GM18517 (cell line): ENCODE data around the gene NPHP3.
"Not testable (repeated sequence)": the region's sequence is repeated elsewhere in the genome, so short reads cannot be mapped to it uniquely, and the experiment has no call there.

ENCODE experiments used
- ATAC-seq: cut with Tn5 transposase; IDR thresholded peaks from one replicate; pipeline ENCODE4 v1.9.1; 2021; ENCODE audit warnings: mild to moderate bottlenecking, moderate library complexity; ENCODE audit not compliant: unreplicated experiment

NPHP3 gene

DNA sequence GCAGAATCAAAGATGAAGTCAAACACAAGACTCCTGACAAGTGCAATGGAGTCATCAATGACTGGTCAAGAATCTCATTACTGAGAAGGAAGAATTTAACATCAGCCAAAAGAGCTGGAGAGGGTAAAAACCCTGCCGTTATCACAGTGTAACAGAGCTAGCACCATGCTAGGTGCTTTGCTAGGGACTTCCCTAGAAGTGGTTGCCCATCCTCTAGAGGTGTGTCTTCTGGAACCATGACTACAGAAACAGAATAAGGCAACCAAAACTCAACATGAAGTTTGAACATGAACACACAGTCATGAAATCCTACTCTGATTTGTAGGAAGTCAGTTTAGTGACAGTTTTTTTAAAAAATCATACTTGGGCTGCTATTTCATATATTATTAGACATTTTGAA is 72.1 kb downstream of the NPHP3 start:
- no peak for ATAC-seq

DNA sequence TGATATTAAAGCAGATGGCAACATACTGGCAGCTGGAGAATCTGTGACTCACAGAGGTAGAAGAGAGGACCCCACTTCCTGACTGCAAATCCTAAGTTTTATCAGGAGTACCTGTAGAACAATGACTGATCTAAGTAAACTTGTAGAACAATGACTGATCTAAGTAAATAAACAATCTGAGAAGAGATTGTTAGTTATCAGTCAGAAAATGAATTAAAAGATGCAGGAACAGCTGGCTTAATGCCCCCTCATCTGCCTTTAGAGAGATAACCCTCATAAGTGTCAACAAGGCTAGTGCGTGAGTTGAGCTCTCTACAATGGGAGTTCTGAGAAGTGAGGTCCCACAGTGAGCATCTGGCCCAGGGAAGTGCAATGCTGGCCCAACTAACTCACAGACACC is 77.2 kb downstream of the NPHP3 start:
- no peak for ATAC-seq

DNA sequence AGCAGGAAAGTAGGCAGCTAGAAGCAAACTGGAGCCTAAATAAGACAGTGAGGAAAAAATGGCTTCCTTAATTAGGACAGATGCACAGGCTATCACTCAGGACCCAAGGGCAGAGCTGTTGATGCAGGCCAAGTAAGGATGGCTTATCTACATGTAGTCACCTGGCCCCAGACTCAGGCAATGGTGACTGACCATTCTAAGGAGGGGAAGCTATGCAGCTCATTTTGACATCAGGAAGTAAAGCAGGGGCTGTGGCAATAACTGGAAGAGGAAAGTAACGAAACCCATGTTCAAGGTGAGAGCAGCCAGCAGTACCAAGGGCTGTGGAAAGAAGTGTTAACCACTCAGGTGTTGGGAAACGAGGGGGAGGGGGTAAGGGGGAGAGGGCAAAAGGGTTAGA is 78.8 kb downstream of the NPHP3 start:
- no peak for ATAC-seq

DNA sequence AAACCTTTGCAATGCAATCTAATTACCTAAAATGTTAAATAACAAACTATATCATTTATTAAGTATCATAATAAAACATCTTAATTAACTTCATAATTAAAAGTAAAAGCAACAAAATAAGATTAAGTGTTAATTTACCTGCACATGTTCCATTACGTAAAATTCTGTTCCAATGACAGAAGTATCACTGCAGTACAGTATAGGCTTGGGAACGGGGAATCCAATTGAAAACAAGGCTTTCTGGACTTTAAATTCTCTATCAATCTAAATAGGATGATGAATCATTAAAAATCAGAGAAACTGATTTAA is 79.7 kb downstream of the NPHP3 start:
- ATAC-seq, result no peak

DNA sequence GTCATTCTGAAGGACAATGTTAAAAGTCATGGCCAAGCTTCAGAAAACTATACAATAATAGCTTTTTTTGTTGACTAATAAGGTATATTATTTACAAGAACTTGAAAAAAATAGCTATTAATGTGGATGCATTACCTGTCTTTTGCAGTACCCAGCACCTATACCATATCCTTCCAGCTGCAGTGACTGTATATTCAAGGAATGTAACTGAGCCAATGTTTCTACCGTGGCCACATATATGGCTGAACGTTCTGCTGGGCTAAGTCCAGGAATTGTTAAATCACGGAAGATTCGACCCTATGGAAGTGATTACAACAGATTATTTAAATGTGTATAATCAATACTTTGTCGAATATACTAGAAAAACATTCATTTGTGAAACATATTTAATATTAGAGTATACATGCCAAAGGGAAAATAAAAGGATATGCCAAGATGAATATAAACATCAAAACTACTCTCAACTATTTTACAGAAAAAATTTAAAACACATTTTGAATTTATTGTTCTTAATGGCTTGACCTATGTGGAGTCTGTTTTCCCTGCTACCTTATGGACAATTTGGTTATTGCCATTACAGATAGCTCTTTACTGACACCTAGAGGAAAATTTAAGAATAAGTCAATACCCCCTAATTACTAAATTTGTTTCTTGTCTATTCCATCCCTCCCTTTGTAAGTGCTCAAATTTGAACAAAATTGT is 80.2 kb downstream of the NPHP3 start:
- ATAC-seq, result no peak

DNA sequence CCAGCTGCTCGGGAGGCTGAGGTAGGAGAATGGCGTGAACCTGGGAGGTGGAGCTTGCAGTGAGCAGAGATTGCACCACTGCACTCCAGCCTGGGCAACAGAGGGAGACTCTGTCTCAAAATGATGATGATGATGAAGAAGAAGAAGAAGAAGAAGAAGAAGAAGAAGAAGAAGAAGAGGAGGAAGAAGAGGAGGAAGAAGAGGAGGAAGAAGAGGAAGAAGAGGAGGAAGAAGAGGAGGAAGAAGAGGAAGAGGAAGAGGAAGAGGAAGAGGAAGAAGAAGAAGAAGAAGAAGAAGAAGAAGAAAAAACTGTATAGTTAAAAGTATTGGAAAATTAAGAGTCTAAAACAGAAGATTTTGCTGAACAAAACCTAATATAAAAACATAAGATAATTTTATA is 80.8 kb downstream of the NPHP3 start:
- ATAC-seq, result not testable (repeated sequence)

DNA sequence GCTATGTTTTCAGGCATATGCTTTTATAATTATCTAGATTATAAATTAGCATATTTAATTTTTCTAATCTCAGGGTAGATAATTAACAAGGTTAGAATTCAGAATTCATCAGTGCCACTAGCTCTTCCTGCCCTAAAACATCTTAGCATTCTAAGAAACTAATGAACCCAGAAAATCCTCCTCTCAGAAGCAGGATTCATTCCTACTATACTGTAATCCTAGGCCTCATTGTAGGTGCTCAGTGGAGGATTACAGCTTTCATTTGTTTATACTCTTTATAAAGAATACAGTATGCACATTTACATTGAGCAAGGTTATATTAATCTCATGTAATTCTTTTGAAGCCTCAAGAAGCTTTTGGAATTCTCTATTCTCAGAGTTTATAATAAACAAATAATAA is 83.5 kb downstream of the NPHP3 start:
- no peak for ATAC-seq

DNA sequence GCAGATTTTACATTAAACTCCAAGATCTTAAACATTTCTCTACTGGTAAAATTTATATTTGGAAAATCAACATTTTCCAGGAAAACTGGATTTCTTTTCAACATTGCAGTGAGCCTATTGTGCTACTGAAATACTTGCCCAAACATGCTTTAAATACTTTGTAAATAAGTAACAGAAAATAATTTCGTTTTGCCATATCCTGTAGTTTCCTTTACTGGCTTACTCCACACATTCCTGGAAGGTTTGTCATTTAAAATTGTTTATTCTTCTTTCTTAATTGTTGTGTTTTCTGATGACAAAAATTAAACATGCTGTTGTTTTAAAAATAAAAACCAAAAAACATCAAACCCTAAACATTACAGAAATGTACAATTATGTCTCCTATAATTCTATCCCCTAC is 84.6 kb downstream of the NPHP3 start:
- ATAC-seq, result no peak

DNA sequence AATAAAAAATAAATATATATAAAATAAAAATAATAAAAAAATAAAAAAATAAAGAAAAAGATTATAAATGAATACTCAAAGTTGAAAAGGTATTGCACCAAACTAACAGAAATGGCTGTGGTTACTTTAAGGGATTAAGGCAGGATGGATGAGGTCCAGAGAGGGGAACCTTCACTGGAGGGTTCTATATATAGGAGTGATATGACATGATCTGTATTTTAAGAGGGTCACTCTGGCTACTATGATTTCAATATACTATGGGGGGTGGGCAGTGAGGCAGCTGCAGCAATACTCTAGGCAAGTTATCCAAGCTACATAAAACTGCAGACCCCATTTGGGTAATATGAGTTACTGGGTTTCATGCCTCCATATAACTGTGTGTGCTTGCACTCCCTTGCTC is 87.2 kb downstream of the NPHP3 start:
- ATAC-seq, result no peak
